Measurements from ENCODE around the gene STK24.

Gene STK24

DNA sequence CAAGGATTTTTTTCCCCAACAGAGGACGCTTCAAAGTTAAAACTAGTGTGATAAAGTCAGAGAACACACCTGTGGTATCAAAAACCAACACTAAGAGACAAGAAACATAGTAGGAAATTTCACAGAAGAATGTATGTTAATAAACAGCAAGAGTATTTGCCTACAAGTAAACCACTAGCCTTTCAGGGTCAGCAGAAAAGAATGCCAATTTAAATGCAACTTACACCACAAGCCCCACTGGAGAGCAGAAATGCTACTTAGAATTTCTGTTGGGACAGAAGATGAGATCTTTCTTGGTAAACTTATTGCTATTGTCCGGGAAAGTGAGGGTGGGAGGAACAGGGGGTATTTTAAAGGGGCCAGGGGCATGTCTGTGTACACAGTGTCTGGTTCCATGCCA, 68.6 kb downstream of the STK24 start:
- H3K27ac ChIP-seq, result no peak overlapping the region
- no peak for TF ChIP-seq ZFX (IDR thresholded peaks at IDR 0.05)
- TF ChIP-seq, protein P1, sequence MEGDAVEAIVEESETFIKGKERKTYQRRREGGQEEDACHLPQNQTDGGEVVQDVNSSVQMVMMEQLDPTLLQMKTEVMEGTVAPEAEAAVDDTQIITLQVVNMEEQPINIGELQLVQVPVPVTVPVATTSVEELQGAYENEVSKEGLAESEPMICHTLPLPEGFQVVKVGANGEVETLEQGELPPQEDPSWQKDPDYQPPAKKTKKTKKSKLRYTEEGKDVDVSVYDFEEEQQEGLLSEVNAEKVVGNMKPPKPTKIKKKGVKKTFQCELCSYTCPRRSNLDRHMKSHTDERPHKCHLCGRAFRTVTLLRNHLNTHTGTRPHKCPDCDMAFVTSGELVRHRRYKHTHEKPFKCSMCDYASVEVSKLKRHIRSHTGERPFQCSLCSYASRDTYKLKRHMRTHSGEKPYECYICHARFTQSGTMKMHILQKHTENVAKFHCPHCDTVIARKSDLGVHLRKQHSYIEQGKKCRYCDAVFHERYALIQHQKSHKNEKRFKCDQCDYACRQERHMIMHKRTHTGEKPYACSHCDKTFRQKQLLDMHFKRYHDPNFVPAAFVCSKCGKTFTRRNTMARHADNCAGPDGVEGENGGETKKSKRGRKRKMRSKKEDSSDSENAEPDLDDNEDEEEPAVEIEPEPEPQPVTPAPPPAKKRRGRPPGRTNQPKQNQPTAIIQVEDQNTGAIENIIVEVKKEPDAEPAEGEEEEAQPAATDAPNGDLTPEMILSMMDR (conservative IDR thresholded peaks at IDR 0.05), result no peak

DNA sequence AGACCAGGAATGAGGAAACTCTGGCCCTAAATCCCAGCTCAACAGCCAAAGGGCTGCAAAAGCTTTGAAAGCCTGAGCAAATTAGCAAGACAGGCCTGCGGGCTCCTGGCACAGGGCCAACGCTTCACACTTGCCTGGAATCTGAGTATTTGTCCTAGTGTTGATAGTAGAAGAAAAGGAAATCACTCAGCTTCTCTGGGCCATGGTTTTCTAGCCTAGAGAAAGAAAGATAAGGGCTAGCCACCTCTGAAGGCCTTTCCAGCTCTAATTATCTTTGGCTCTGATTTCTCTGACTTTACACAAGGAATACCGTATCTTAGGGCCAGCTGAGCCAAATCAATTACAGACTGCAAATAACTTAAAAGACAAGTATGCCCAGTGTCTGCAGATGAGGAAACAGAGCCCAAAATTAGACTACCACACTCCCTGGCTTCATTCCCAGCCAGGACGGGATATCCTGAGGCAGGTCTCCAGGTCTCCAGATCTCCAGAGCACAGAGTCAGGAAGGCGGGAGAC, 69.6 kb downstream of the STK24 start:
- no peak overlapping the region for H3K27ac ChIP-seq
- TF ChIP-seq ZFX (IDR thresholded peaks at IDR 0.05), result no peak
- TF ChIP-seq, protein P1 (conservative IDR thresholded peaks at IDR 0.05), result no peak

DNA sequence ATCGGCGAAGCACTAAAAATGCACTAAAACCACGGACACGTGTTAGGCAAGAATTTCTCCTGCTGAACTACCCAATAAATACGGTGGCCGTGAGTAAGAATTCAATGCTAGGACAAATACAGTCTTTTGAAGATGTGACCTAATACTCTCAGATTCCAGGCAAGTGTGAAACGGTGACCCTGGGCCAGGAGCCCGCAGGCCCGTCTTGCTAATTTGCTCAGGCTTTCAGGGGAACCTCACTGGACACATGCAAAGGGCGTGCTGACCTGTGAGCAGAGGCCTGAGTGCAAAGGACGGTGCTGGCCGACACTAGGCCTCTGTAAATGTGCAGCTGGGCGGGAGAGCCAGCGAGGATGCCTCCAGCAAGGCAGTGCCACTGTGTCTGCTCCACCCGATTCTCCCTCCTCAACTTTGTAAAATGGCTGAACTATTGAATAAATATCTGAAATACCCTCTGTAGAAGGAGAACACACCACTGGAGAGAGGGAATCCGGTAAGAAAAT, 70.1 kb downstream of the STK24 start:
- no peak for TF ChIP-seq ZFX (IDR thresholded peaks at IDR 0.05)
- TF ChIP-seq, protein P1 (conservative IDR thresholded peaks at IDR 0.05), result no peak
- no peak overlapping the region for H3K27ac ChIP-seq

DNA sequence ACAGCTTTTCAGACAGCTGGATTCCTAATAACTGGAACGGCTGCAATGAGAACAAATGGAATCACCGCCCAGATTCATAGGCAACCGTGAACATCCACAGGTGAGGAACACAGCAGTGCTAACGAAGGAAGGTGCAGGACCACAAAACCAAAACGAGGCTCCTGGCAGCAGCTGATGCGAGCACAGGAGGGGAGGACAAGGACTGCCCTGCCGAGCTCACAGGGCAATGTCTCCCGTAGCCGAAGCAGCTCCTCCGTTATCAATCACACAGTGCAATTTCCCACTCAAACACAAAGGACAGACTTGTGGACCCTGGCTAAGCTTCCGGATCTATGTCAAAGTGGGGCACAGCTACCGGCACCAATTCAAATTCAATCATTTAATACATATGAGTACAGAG, 70.6 kb downstream of the STK24 start:
- H3K27ac ChIP-seq, result no peak overlapping the region
- TF ChIP-seq, protein P1 (conservative IDR thresholded peaks at IDR 0.05), result no peak
- TF ChIP-seq ZFX (IDR thresholded peaks at IDR 0.05), result no peak

DNA sequence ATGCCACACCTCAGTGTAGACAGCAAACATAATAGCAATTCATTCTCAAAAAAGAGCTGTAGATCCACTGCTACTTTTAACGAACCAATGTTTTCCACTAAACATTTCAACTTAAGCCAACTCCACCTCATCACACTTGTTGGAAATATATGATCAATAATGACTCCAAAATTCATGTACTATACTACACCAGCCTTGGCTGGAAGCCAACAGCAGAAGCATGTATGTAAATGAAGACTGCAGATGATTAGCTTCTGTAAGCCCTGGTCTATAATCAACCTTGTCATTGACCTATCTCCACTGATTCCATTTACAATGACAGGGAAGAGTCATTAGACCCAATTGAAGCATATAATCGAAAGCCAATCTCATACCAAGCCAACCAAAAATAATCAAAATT, 71.7 kb downstream of the STK24 start:
- TF ChIP-seq ZFX (IDR thresholded peaks at IDR 0.05), result no peak
- TF ChIP-seq, protein P1 (conservative IDR thresholded peaks at IDR 0.05), result no peak
- H3K27ac ChIP-seq, result no peak overlapping the region

DNA sequence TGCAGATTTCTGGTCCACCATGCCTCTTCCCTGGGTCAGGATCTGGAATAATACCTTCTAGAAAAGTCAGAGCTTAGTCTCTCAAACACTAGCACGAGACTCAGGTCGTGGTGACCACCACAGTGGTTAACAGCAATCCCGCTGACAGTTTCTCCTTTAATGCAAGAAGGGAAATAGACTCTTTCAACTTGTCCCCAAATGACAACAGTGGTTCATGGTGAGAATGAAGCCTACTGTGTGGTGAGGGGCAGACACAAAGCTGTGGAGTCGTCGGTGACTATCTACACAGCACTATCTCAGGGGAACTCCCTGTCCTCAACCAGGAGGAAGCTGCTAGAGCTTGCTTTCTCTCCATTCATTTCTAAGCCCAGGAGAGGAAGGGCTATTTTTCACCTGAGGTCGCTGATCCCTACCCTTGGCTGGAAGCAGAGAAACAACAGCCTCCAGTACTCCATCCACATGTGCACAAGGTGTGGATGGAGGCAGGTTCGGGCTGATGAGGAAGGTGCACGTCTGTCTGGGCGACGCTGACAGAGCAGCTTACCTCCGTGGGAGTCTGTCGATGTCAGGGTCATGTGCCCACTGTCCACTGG, 72.4 kb downstream of the STK24 start:
- no peak overlapping the region for H3K27ac ChIP-seq
- TF ChIP-seq ZFX (IDR thresholded peaks at IDR 0.05), result no peak
- TF ChIP-seq, protein P1 (conservative IDR thresholded peaks at IDR 0.05), result no peak

DNA sequence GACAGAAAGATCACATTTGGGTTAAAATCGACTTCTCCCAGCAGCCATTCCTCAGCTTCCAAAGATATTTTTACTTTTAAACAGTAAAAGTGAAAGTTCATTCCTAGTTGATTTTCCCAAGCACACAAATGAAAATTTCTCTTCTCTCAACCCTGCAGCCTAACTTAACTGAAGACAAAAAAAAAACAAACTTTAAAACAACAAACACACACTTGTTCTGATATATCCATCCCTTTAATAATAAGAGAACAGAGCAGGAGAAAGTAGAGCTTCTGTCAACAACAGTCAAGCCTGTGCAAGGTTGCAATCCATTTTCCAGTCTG, 72.9 kb downstream of the STK24 start:
- no peak overlapping the region for H3K27ac ChIP-seq
- TF ChIP-seq ZFX (IDR thresholded peaks at IDR 0.05), result no peak
- TF ChIP-seq, protein P1 (conservative IDR thresholded peaks at IDR 0.05), result no peak
